Neural progenitor cell (in vitro differentiated cells): Measurements from ENCODE around the gene AK8. TPM values are rescaled to one million over a fixed set of nuclear protein-coding genes. Genes with fewer than 3 reads are reported as not detected.

ENCODE experiments used
- DNase-seq: peaks from one replicate; pipeline ENCODE4 v3.0.0-alpha.2; 2016; ENCODE audit warnings: low spot score
- H2AFZ ChIP-seq: fragments of 200-600 bp; sonication (generic); replicated peaks from 2 replicates; pipeline ENCODE4 v1.6.1; 2016; ENCODE audit warnings: antibody characterized with exemption
- H3F3A ChIP-seq: fragments of 200-600 bp; sonication (generic); 2 replicates; pipeline ENCODE4 v1.6.1; 2016; ENCODE audit warnings: antibody characterized with exemption, low read depth
- H3K27ac ChIP-seq: fragments of 200-600 bp; sonication (generic); 2 replicates; pipeline ENCODE4 v1.5.1; 2016; ENCODE audit warnings: mild to moderate bottlenecking
- H3K27me3 ChIP-seq: fragments of 200-600 bp; sonication (generic); 2 replicates; pipeline ENCODE4 v1.6.1; 2016; ENCODE audit warnings: mild to moderate bottlenecking, moderate library complexity
- H3K36me3 ChIP-seq: fragments of 200-600 bp; sonication (generic); 2 replicates; pipeline ENCODE4 v1.5.1; 2016
- H3K4me1 ChIP-seq: fragments of 200-600 bp; sonication (generic); 2 replicates; pipeline ENCODE4 v1.6.1; 2016; ENCODE audit warnings: mixed run types
- H3K4me2 ChIP-seq: fragments of 200-600 bp; sonication (generic); 2 replicates; pipeline ENCODE4 v1.6.1; 2016
- H3K4me3 ChIP-seq: fragments of 200-600 bp; sonication (generic); 2 replicates; pipeline ENCODE4 v1.5.1; 2016
- H3K79me2 ChIP-seq: fragments of 200-600 bp; sonication (generic); 2 replicates; pipeline ENCODE4 v1.6.1; 2016; ENCODE audit warnings: low read depth
- H3K9ac ChIP-seq: fragments of 200-600 bp; sonication (generic); 2 replicates; pipeline ENCODE4 v1.6.1; 2016
- H3K9me3 ChIP-seq: fragments of 200-600 bp; sonication (generic); 2 replicates; pipeline ENCODE4 v1.5.1; 2016; ENCODE audit warnings: low read depth
- H4K20me1 ChIP-seq: fragments of 200-600 bp; sonication (generic); 2 replicates; pipeline ENCODE4 v1.6.1; 2016; ENCODE audit warnings: low read depth
- H3K27ac Mint-ChIP-seq: 3 replicates; pipeline ENCODE4 v1.8.0; 2021; ENCODE audit warnings: mixed read lengths
- H3K27me3 Mint-ChIP-seq: 2 replicates; pipeline ENCODE4 v1.8.0; 2022; ENCODE audit warnings: low read depth, mild to moderate bottlenecking, inconsistent platforms, moderate library complexity, mixed read lengths; ENCODE audit not compliant: insufficient read depth
- H3K36me3 Mint-ChIP-seq: 3 replicates; pipeline ENCODE4 v1.8.0; 2021; ENCODE audit warnings: mixed read lengths
- H3K4me1 Mint-ChIP-seq: 3 replicates; pipeline ENCODE4 v1.8.0; 2021; ENCODE audit warnings: mixed read lengths
- H3K4me3 Mint-ChIP-seq: 3 replicates; pipeline ENCODE4 v1.8.0; 2021; ENCODE audit warnings: mild to moderate bottlenecking, moderate library complexity, mixed read lengths
- H3K9me3 Mint-ChIP-seq: 3 replicates; pipeline ENCODE4 v1.8.0; 2020; ENCODE audit warnings: mixed read lengths
- CTCF ChIP-seq: fragments of 200-600 bp; sonication (generic); IDR thresholded peaks from 2 replicates; pipeline ENCODE4 v1.5.1; 2017; ENCODE audit warnings: antibody characterized with exemption, mild to moderate bottlenecking
- EZH2 ChIP-seq: fragments of 200-600 bp; sonication (generic); IDR thresholded peaks from 2 replicates; pipeline ENCODE4 v1.6.1; 2017; ENCODE audit warnings: antibody characterized with exemption, mild to moderate bottlenecking, moderate library complexity
- EZH2phosphoT487 ChIP-seq: fragments of 200-600 bp; sonication (generic); IDR thresholded peaks from 2 replicates; pipeline ENCODE4 v1.6.1; 2017; ENCODE audit warnings: antibody characterized with exemption
- total RNA-seq: library from RNA; depleted of rRNA; stranded (reverse); fragments of >200 nt; gene quantifications from 2 replicates; pipeline ENCODE4 v1.2.3, GENCODE V29; 2015; ENCODE audit warnings: low replicate concordance

AK8 gene
- total RNA-seq, 1 donor from 2014 or later, result 0.43 TPM

- Histone ChIP-seq H3K4me2 (no peak overlapping the region), H3K9ac (no peak overlapping the region), H3K27me3 (no peaks in the 10 kb centered on the region), H3K27ac (no peak overlapping the region), H3K79me2 (no peaks in the 10 kb centered on the region), H3K4me3 (no peak overlapping the region), H3K36me3 (no peaks in the 10 kb centered on the region), H2AFZ (no peak overlapping the region), H4K20me1 (no peaks in the 10 kb centered on the region), H3F3A (no peaks in the 10 kb centered on the region), H3K4me1 (no peaks in the 10 kb centered on the region), H3K9me3 (no peaks in the 10 kb centered on the region)
- peaks cover 5% of the 10 kb centered on the region for H3K27me3 Mint-ChIP-seq
- TF ChIP-seq EZH2phosphoT487 (no peak), EZH2 (no peak), CTCF (no peak)
- peaks cover 2% of the 10 kb centered on the region for H3K36me3 Mint-ChIP-seq
- no peak overlapping the region for H3K27ac Mint-ChIP-seq
- no peak for DNase-seq
- no peak overlapping the region for H3K4me3 Mint-ChIP-seq
- H3K9me3 Mint-ChIP-seq, result peaks cover 5% of the 10 kb centered on the region
- H3K4me1 Mint-ChIP-seq, result no peaks in the 10 kb centered on the region
Measured at GRCh38 chr9:132813115-132813771, 64.8 kb downstream of the AK8 start.

- H3F3A ChIP-seq, result no peaks in the 10 kb centered on the region
- H3K36me3 ChIP-seq, result no peaks in the 10 kb centered on the region
- no peaks in the 10 kb centered on the region for H3K79me2 ChIP-seq
- no peaks in the 10 kb centered on the region for H3K9me3 ChIP-seq
- peaks cover 2% of the 10 kb centered on the region for H3K36me3 Mint-ChIP-seq
- no peak overlapping the region for H3K27ac ChIP-seq
- no peaks in the 10 kb centered on the region for H3K4me1 ChIP-seq
- no peak overlapping the region for H3K4me2 ChIP-seq
- no peaks in the 10 kb centered on the region for H3K27me3 ChIP-seq
- no peaks in the 10 kb centered on the region for H4K20me1 ChIP-seq
- H3K4me1 Mint-ChIP-seq, result no peaks in the 10 kb centered on the region
- no peak overlapping the region for H3K4me3 ChIP-seq
- H2AFZ ChIP-seq, result no peak overlapping the region
- no peak overlapping the region for H3K4me3 Mint-ChIP-seq
- H3K9ac ChIP-seq, result no peak overlapping the region
- no peak for DNase-seq
- H3K27me3 Mint-ChIP-seq, result peaks cover 5% of the 10 kb centered on the region
- TF ChIP-seq CTCF (no peak), EZH2 (no peak), EZH2phosphoT487 (no peak)
- peaks cover 3% of the 10 kb centered on the region for H3K9me3 Mint-ChIP-seq
- H3K27ac Mint-ChIP-seq, result no peak overlapping the region
Measured at GRCh38 chr9:132811985-132812384, 66.1 kb downstream of the AK8 start.

GRCh38 chr9:132810314-132810713 is 67.8 kb downstream of the AK8 start:
- Histone ChIP-seq H3K4me1 (peaks cover 4% of the 10 kb centered on the region), H4K20me1 (no peaks in the 10 kb centered on the region), H3K4me3 (no peak overlapping the region), H3K27me3 (no peaks in the 10 kb centered on the region), H2AFZ (no peak overlapping the region), H3K9me3 (no peaks in the 10 kb centered on the region), H3K79me2 (no peaks in the 10 kb centered on the region), H3K9ac (no peak overlapping the region), H3K4me2 (no peak overlapping the region), H3K36me3 (no peaks in the 10 kb centered on the region), H3K27ac (no peak overlapping the region), H3F3A (no peaks in the 10 kb centered on the region)
- no peak for TF ChIP-seq EZH2phosphoT487
- no peak for TF ChIP-seq CTCF
- TF ChIP-seq EZH2, result no peak
- DNase-seq, result no peak
- Mint-ChIP-seq H3K4me1 (peaks cover 16% of the 10 kb centered on the region), H3K27ac (no peak overlapping the region), H3K9me3 (no peaks in the 10 kb centered on the region), H3K4me3 (no peak overlapping the region), H3K27me3 (peaks cover 5% of the 10 kb centered on the region), H3K36me3 (no peaks in the 10 kb centered on the region)
